ENCODE results near the gene VSIG4. TPM values are rescaled to one million over a fixed set of nuclear protein-coding genes. Genes with fewer than 3 reads are reported as not detected.

The VSIG4 gene
- polyA plus RNA-seq, 1 of the 3 experiments (the other 2 are of a cell fraction), result not detected

GRCh38 chrX:66049056-66049455, 9.2 kb upstream of the VSIG4 start:
- ChIA-PET POLR2A (no interaction called here), CTCF (no interaction called here)
- Histone ChIP-seq H4K20me1 (ENCODE audit: insufficient read depth) (no peaks in the 10 kb centered on the region), H3K4me2 (no peak overlapping the region), H3K4me1 (ENCODE audit: control insufficient read depth in 1 of 2, insufficient read depth in 2 of 2, low read depth in 1 of 2, low read length in 1 of 2) (no peaks in the 10 kb centered on the region), H3K9me2 (no peaks in the 10 kb centered on the region), H3F3A (replicated peaks; ENCODE audit: insufficient read depth) (no peaks in the 10 kb centered on the region), H3K79me2 (ENCODE audit: insufficient read depth) (no peaks in the 10 kb centered on the region), H3K9me3 (no peaks in the 10 kb centered on the region), H3K4me3 (ENCODE audit: low read depth in 2 of 2, low read length in 1 of 2) (no peak overlapping the region), H3K27me3 (ENCODE audit: insufficient read depth) (no peaks in the 10 kb centered on the region), H3K27ac (ENCODE audit: low read depth in 2 of 2, low read length in 1 of 2) (no peak overlapping the region), H3K9ac (no peak overlapping the region), H3K36me3 (replicated peaks in 1 of 2; ENCODE audit: control insufficient read depth in 1 of 2, insufficient read depth in 2 of 2, low read length in 1 of 2) (no peaks in the 10 kb centered on the region), H2AFZ (ENCODE audit: low read depth) (no peak overlapping the region)
- DNase-seq, result no peak
- WGBS (ENCODE audit: low lambda C conversion rate), result 0% methylated on average over 2 of the region's 2 CpGs
- no peak for TF ChIP-seq YY1 (IDR thresholded peaks at IDR 0.05; ENCODE audit: low read depth)
- TF ChIP-seq ELF1 (IDR thresholded peaks at IDR 0.05), result no peak
- TF ChIP-seq CHD2 (IDR thresholded peaks at IDR 0.05; ENCODE audit: low read length, partially characterized antibody), result no peak
- TF ChIP-seq USF1 (IDR thresholded peaks at IDR 0.05; ENCODE audit: borderline replicate concordance, low read depth), result no peak
- TF ChIP-seq RFX5 (IDR thresholded peaks at IDR 0.05; ENCODE audit: low read length), result no peak
- no peak for TF ChIP-seq MAX (IDR thresholded peaks at IDR 0.05; ENCODE audit: low read depth)
- TF ChIP-seq MEF2A (IDR thresholded peaks at IDR 0.05; ENCODE audit: borderline replicate concordance, low read depth), result no peak
- TF ChIP-seq JUND (IDR thresholded peaks at IDR 0.05), result no peak
- TF ChIP-seq EP300 (IDR thresholded peaks at IDR 0.05; ENCODE audit: borderline replicate concordance in 1 of 2, low read depth in 1 of 2, low read length in 1 of 2), result no peak
- no peak for TF ChIP-seq POLR2AphosphoS5 (IDR thresholded peaks at IDR 0.05; ENCODE audit: low read depth, low read length)
- no peak for TF ChIP-seq NRF1 (IDR thresholded peaks at IDR 0.05; ENCODE audit: low read depth, low read length)
- no peak for TF ChIP-seq MXI1 (IDR thresholded peaks at IDR 0.05; ENCODE audit: low read depth, low read length)
- TF ChIP-seq CTCF (IDR thresholded peaks at IDR 0.05), result no peak
- TF ChIP-seq TCF12 (IDR thresholded peaks at IDR 0.05), result no peak
- TF ChIP-seq FOXJ3 (CRISPR knock-in tag; IDR thresholded peaks at IDR 0.05), result no peak

GRCh38 chrX:66046612-66047235, 6.8 kb upstream of the VSIG4 start:
- POLR2A ChIA-PET, result no interaction called here
- Histone ChIP-seq H3K9me2 (no peaks in the 10 kb centered on the region), H3K4me1 (ENCODE audit: control insufficient read depth in 1 of 2, insufficient read depth in 2 of 2, low read depth in 1 of 2, low read length in 1 of 2) (no peaks in the 10 kb centered on the region), H3K4me3 (ENCODE audit: low read depth in 2 of 2, low read length in 1 of 2) (no peak overlapping the region), H4K20me1 (ENCODE audit: insufficient read depth) (no peaks in the 10 kb centered on the region), H3K9ac (no peak overlapping the region), H3K4me2 (no peak overlapping the region), H2AFZ (ENCODE audit: low read depth) (no peak overlapping the region), H3K27ac (ENCODE audit: low read depth in 2 of 2, low read length in 1 of 2) (no peak overlapping the region), H3K36me3 (replicated peaks in 1 of 2; ENCODE audit: control insufficient read depth in 1 of 2, insufficient read depth in 2 of 2, low read length in 1 of 2) (no peaks in the 10 kb centered on the region), H3K9me3 (no peaks in the 10 kb centered on the region), H3F3A (replicated peaks; ENCODE audit: insufficient read depth) (no peaks in the 10 kb centered on the region), H3K27me3 (ENCODE audit: insufficient read depth) (no peaks in the 10 kb centered on the region), H3K79me2 (ENCODE audit: insufficient read depth) (no peaks in the 10 kb centered on the region)
- CTCF ChIA-PET, result no interaction called here
- WGBS (ENCODE audit: low lambda C conversion rate), result 0% methylated on average over 2 of the region's 2 CpGs
- no peak for DNase-seq
- TF ChIP-seq JUND (IDR thresholded peaks at IDR 0.05) (no peak), TEAD4 (IDR thresholded peaks at IDR 0.05; ENCODE audit: borderline replicate concordance, insufficient read depth) (no peak), YY1 (IDR thresholded peaks at IDR 0.05; ENCODE audit: low read depth) (no peak), FOSL2 (IDR thresholded peaks at IDR 0.05; ENCODE audit: borderline replicate concordance, low read depth) (no peak)

Measured in SK-N-SH (cell line).